IMR-90 (cell line): ENCODE measurements around the gene HOXB8. TPM values are rescaled to one million over a fixed set of nuclear protein-coding genes. Genes with fewer than 3 reads are reported as not detected.

Experiments
- ATAC-seq: fragments of 200-7000 bp; cut with Tn5 transposase; 2 replicates; pipeline ENCODE4 v1.9.1; 2020; ENCODE audit warnings: low read depth, mild to moderate bottlenecking, moderate library complexity
- BruUV-seq: library from RNA; stranded (reverse); fragments of 400-500 nt; replicated peaks from 2 replicates; lab custom pipeline; 2021; lab: Mats Ljungman, UMichigan
- CTCF ChIA-PET: fragments of 300-600 bp; formaldehyde crosslinking; extraction: SDS; loops from one replicate; lab custom pipeline; 2021; ENCODE audit warnings: antibody characterized with exemption; lab: Yijun Ruan, JAX
- POLR2A ChIA-PET: fragments of 300-600 bp; sonication (Branson Sonifier 250); formaldehyde crosslinking; loops from one replicate; lab custom pipeline; 2022; ENCODE audit warnings: antibody characterized with exemption; ENCODE audit not compliant: unreplicated experiment; lab: Charles Lee
- DNase-seq: peaks from one replicate; pipeline ENCODE4 v3.0.0; 2013
- H2AFZ ChIP-seq: replicated peaks from 2 replicates; pipeline ENCODE3; 2013; ENCODE audit warnings: low read length, mild to moderate bottlenecking; ENCODE audit not compliant: poor library complexity
- H2AK5ac ChIP-seq: 2 replicates; pipeline ENCODE4 v1.6.1; 2013; ENCODE audit warnings: low read depth, low read length, inconsistent platforms
- H2AK9ac ChIP-seq: replicated peaks from 2 replicates; pipeline ENCODE3; 2013; ENCODE audit warnings: mild to moderate bottlenecking, low read depth, low read length, moderate library complexity; ENCODE audit not compliant: poor library complexity
- H2BK120ac ChIP-seq: 2 replicates; pipeline ENCODE4 v1.6.1; 2013; ENCODE audit warnings: low read depth, low read length, inconsistent platforms
- H2BK15ac ChIP-seq: 3 replicates; pipeline ENCODE4 v1.6.1; 2013; ENCODE audit warnings: low read depth, low read length, inconsistent platforms
- H2BK20ac ChIP-seq: 2 replicates; pipeline ENCODE4 v1.6.1; 2013; ENCODE audit warnings: low read depth, mild to moderate bottlenecking, inconsistent platforms, low read length, moderate library complexity
- H2BK5ac ChIP-seq: 2 replicates; pipeline ENCODE4 v1.6.1; 2013; ENCODE audit warnings: mild to moderate bottlenecking, low read depth, low read length, inconsistent platforms; ENCODE audit not compliant: poor library complexity, severe bottlenecking
- H3K14ac ChIP-seq: replicated peaks from 2 replicates; pipeline ENCODE4 v1.6.1; 2013; ENCODE audit warnings: low read depth, low read length, inconsistent platforms
- H3K18ac ChIP-seq: 2 replicates; pipeline ENCODE4 v1.6.1; 2013; ENCODE audit warnings: low read depth, low read length, control low read depth
- H3K23ac ChIP-seq: 2 replicates; pipeline ENCODE4 v1.6.1; 2013; ENCODE audit warnings: low read depth, low read length, inconsistent platforms
- H3K27ac ChIP-seq: 2 replicates; pipeline ENCODE4 v1.5.1; 2013; ENCODE audit warnings: mild to moderate bottlenecking, control low read depth, low read length; ENCODE audit not compliant: insufficient read depth
- H3K27me3 ChIP-seq: 2 replicates; pipeline ENCODE4 v1.6.1; 2013; ENCODE audit warnings: low read length; ENCODE audit not compliant: control insufficient read depth, insufficient read depth
- H3K36me3 ChIP-seq: 2 replicates; pipeline ENCODE4 v1.6.1; 2013; ENCODE audit warnings: low read length, mixed read lengths; ENCODE audit not compliant: control insufficient read depth, insufficient read depth
- H3K4ac ChIP-seq: 2 replicates; pipeline ENCODE4 v1.6.1; 2013; ENCODE audit warnings: low read depth, low read length, inconsistent platforms
- H3K4me1 ChIP-seq: 2 replicates; pipeline ENCODE4 v1.6.1; 2013; ENCODE audit warnings: low read length, mixed read lengths; ENCODE audit not compliant: control insufficient read depth, insufficient read depth
- H3K4me2 ChIP-seq: 2 replicates; pipeline ENCODE4 v1.6.1; 2013; ENCODE audit warnings: low read depth, mild to moderate bottlenecking, control low read depth, low read length, moderate library complexity
- H3K4me3 ChIP-seq: 2 replicates; pipeline ENCODE4 v1.5.1; 2013; ENCODE audit warnings: low read depth, mild to moderate bottlenecking, control low read depth, low read length, moderate library complexity; ENCODE audit not compliant: insufficient read depth
- H3K56ac ChIP-seq: 2 replicates; pipeline ENCODE4 v1.6.1; 2013; ENCODE audit warnings: low read length, inconsistent platforms; ENCODE audit not compliant: insufficient read depth; ENCODE audit errors: extremely low read depth
- H3K79me1 ChIP-seq, 2 experiments: 2 replicates each; pipeline ENCODE4 v1.6.1; 2013; ENCODE audit warnings: low read length in 2 of 2, inconsistent platforms in 1 of 2, low read depth in 1 of 2
- H3K9ac ChIP-seq: 2 replicates; pipeline ENCODE4 v1.6.1; 2013; ENCODE audit warnings: low read depth, low read length, control low read depth
- H3K9me1 ChIP-seq: 2 replicates; pipeline ENCODE4 v1.6.1; 2013; ENCODE audit warnings: low read length, inconsistent platforms; ENCODE audit not compliant: insufficient read depth
- H3K9me3 ChIP-seq: 2 replicates; pipeline ENCODE4 v1.6.1; 2013; ENCODE audit warnings: low read length; ENCODE audit not compliant: control insufficient read depth, insufficient read depth
- H4K20me1 ChIP-seq: 2 replicates; pipeline ENCODE4 v1.6.1; 2013; ENCODE audit warnings: low read length, inconsistent platforms; ENCODE audit not compliant: insufficient read depth
- H4K5ac ChIP-seq: 2 replicates; pipeline ENCODE4 v1.6.1; 2013; ENCODE audit warnings: mild to moderate bottlenecking, low read depth, low read length, control low read depth
- H4K8ac ChIP-seq, 2 experiments: 2 replicates each; pipeline ENCODE4 v1.6.1; 2013; ENCODE audit warnings: low read depth in 2 of 2, low read length in 2 of 2, control low read depth in 1 of 2, inconsistent platforms in 1 of 2
- H4K91ac ChIP-seq: 2 replicates; pipeline ENCODE4 v1.6.1; 2013; ENCODE audit warnings: low read depth, low read length, inconsistent platforms; ENCODE audit not compliant: insufficient read depth
- CTCF ChIP-seq: conservative IDR thresholded peaks from 2 replicates; pipeline ENCODE4 v1.5.1; 2012; ENCODE audit warnings: mild to moderate bottlenecking, low read depth, low read length, improper control_type of control experiment
- ELK1 ChIP-seq: fragments of 150-350 bp; IDR thresholded peaks from 2 replicates; pipeline ENCODE4 v1.6.1; 2016; ENCODE audit warnings: low read depth, mild to moderate bottlenecking, low read length, moderate library complexity, borderline replicate concordance
- MAFK ChIP-seq: IDR thresholded peaks from 2 replicates; pipeline ENCODE4 v1.6.1; 2012; ENCODE audit warnings: low read depth, low read length, improper control_type of control experiment
- MAZ ChIP-seq: IDR thresholded peaks from 2 replicates; pipeline ENCODE4 v1.6.1; 2012; ENCODE audit warnings: low read depth, mild to moderate bottlenecking, low read length, improper control_type of control experiment, moderate library complexity, borderline replicate concordance
- MXI1 ChIP-seq: IDR thresholded peaks from 2 replicates; pipeline ENCODE4 v1.6.1; 2012; ENCODE audit warnings: low read depth, mild to moderate bottlenecking, low read length, moderate library complexity, borderline replicate concordance
- NFE2L2 ChIP-seq: fragments of 150-350 bp; IDR thresholded peaks from 2 replicates; pipeline ENCODE4 v1.6.1; 2016; ENCODE audit warnings: low read depth, mild to moderate bottlenecking, low read length
- RCOR1 ChIP-seq: IDR thresholded peaks from 2 replicates; pipeline ENCODE4 v1.6.1; 2012; ENCODE audit warnings: mild to moderate bottlenecking, low read length, improper control_type of control experiment; ENCODE audit not compliant: insufficient replicate concordance
- RFX5 ChIP-seq: IDR thresholded peaks from 2 replicates; pipeline ENCODE4 v1.8.0; 2012; ENCODE audit warnings: low read depth, mild to moderate bottlenecking, low read length, moderate library complexity
- USF2 ChIP-seq: fragments of 150-350 bp; IDR thresholded peaks from 2 replicates; pipeline ENCODE4 v1.6.1; 2017; ENCODE audit warnings: mild to moderate bottlenecking, antibody characterized with exemption, low read length, low read depth
- WGBS, 2 experiments: methylation state at CpG; one replicate each; pipeline versions ENCODE4 v1.1.5 to v1.1.7; 2013; ENCODE audit warnings: missing lambda C conversion rate in 2 of 2; ENCODE audit not compliant: insufficient read length in 1 of 2; ENCODE audit errors: extremely low coverage in 2 of 2; 5-methylcytosine and 5-hydroxymethylcytosine counted together
- dilution Hi-C: fragments of 300-500 bp; cut with HindIII; formaldehyde crosslinking; loops from one replicate; pipeline ENCODE4 v1.14.3; 2018; ENCODE audit warnings: low sequenced_read_pairs; ENCODE audit not compliant: unreplicated experiment
- in situ Hi-C: fragments of 300-500 bp; cut with MboI; formaldehyde crosslinking; loops from 3 replicates; pipeline ENCODE4 v1.14.3; 2019; ENCODE audit warnings: low sequenced_read_pairs, inconsistent platforms, mixed read lengths
- intact Hi-C: fragments of 100-400 bp; cut with micrococcal nuclease; formaldehyde crosslinking; loops from 2 replicates; pipeline ENCODE4 v1.10.0; 2022
- polyA plus RNA-seq, 3 experiments: library from polyadenylated mRNA; depleted of rRNA; stranded (reverse); fragments of >200 nt; gene quantifications; 2 replicates each; pipeline ENCODE4 v1.2.3, GENCODE V29; 2012; ENCODE audit warnings: low replicate concordance in 1 of 3
- total RNA-seq: library from RNA; depleted of rRNA; stranded (reverse); fragments of >200 nt; gene quantifications from 2 replicates; pipeline ENCODE4 v1.2.3, GENCODE V29; 2012

The HOXB8 gene
- total and polyA plus RNA-seq, 2 of the 4 experiments (the other 2 are of a cell fraction): 0.54 to 5.3 TPM

GRCh38 chr17:48640858-48641180 lies 25.7 kb upstream of the HOXB8 start:
- Histone ChIP-seq H2AK5ac (no peak overlapping the region), H4K5ac (no peak overlapping the region), H3K14ac (no peak overlapping the region), H3K23ac (no peak overlapping the region), H4K20me1 (no peaks in the 10 kb centered on the region), H3K27me3 (peaks cover 99% of the 10 kb centered on the region), H2AFZ (no peak overlapping the region), H4K8ac (no peak overlapping the region), H3K9me3 (peaks cover 11% of the 10 kb centered on the region), H3K36me3 (no peaks in the 10 kb centered on the region), H2BK15ac (no peak overlapping the region), H2BK120ac (no peak overlapping the region), H3K18ac (no peak overlapping the region), H3K9me1 (no peaks in the 10 kb centered on the region), H3K27ac (no peak overlapping the region), H3K4ac (no peak overlapping the region), H3K56ac (no peak overlapping the region), H3K4me2 (no peak overlapping the region), H3K4me1 (no peaks in the 10 kb centered on the region), H3K9ac (no peak overlapping the region), H4K91ac (no peak overlapping the region), H2AK9ac (no peak overlapping the region), H2BK5ac (no peak overlapping the region), H3K4me3 (no peak overlapping the region), H2BK20ac (no peak overlapping the region), H3K79me1 (no peaks in the 10 kb centered on the region)
- no CpG with 5 or more reads among the region's 1 CpG for WGBS, 2 experiments
- TF ChIP-seq CTCF (no peak), MAFK (no peak), NFE2L2 (no peak), RFX5 (no peak), MAZ (no peak), RCOR1 (no peak), USF2 (no peak), ELK1 (no peak), MXI1 (no peak)
- dilution Hi-C loops: no loop called here
- CTCF ChIA-PET: no interaction called here
- ATAC-seq (no peak), DNase-seq (no peak)
- POLR2A ChIA-PET: no interaction called here
- in situ Hi-C loops: loop anchor here (10.0 kb wide), 1 partner anchor 64 kb away; no protein-coding TSS in a partner anchor
- intact Hi-C loops: no loop called here
- BruUV-seq: no TSS peak
